Endothelial cell of umbilical vein (primary cell): ENCODE results near the gene IRF2.

ENCODE experiments used
- EZH2 ChIP-seq: IDR thresholded peaks from 2 replicates; pipeline ENCODE4 v1.6.1; 2012; ENCODE audit warnings: borderline replicate concordance, low read depth, mild to moderate bottlenecking, moderate library complexity, low read length, inconsistent platforms; ENCODE audit not compliant: severe bottlenecking
- FOS ChIP-seq: IDR thresholded peaks from 2 replicates; pipeline ENCODE4 v1.6.1; 2011; ENCODE audit warnings: mild to moderate bottlenecking, low read length, moderate library complexity, borderline replicate concordance; ENCODE audit not compliant: insufficient read depth
- MYC ChIP-seq: IDR thresholded peaks from one replicate; pipeline ENCODE4 v1.6.1; 2011; ENCODE audit warnings: mild to moderate bottlenecking, low read depth, low read length
- POLR2A ChIP-seq: IDR thresholded peaks from 2 replicates; pipeline ENCODE4 v1.6.1; 2012; ENCODE audit warnings: low read depth, mild to moderate bottlenecking, control low read depth, low read length
- POLR2AphosphoS5 ChIP-seq: IDR thresholded peaks from 2 replicates; pipeline ENCODE4 v1.6.1; 2012; ENCODE audit warnings: low read depth, mild to moderate bottlenecking, control low read depth, low read length, moderate library complexity; ENCODE audit not compliant: insufficient read depth
- TF ChIP-seq, protein P1 (sequence below), 2 donors: IDR thresholded peaks; 1 replicate in 1 of 2; 2 replicates in 1 of 2; pipeline ENCODE4 v1.5.1; 2011; ENCODE audit warnings: low read length in 2 of 2, mild to moderate bottlenecking in 2 of 2, moderate library complexity in 2 of 2, control low read depth in 1 of 2, inconsistent platforms in 1 of 2, low read depth in 1 of 2; ENCODE audit not compliant: insufficient read depth in 1 of 2; ENCODE audit errors: extremely low read depth in 1 of 2
- TF ChIP-seq, protein P2 (sequence below): IDR thresholded peaks from 2 replicates; pipeline ENCODE4 v1.6.1; 2011; ENCODE audit not compliant: insufficient read depth, insufficient read length

DNA sequence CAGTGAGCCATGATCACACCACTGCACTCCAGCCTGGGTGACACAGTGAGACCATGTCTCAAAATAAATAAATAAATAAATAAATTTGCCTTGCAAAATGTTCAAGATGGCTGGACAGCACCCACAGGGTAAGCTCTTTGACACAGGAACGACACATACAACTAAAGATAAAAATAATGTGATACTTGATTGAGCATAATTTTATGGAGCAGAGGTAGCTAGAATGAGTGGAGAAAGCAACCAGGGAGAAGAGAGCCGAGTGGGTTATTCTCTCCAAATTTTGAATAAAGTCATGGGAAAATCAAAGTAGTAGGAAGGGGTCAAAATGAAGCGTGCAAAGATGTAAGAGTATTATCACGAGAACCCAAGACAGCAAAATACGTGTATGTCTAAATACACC is 121.5 kb downstream of the IRF2 start:
- TF ChIP-seq, protein P1, sequence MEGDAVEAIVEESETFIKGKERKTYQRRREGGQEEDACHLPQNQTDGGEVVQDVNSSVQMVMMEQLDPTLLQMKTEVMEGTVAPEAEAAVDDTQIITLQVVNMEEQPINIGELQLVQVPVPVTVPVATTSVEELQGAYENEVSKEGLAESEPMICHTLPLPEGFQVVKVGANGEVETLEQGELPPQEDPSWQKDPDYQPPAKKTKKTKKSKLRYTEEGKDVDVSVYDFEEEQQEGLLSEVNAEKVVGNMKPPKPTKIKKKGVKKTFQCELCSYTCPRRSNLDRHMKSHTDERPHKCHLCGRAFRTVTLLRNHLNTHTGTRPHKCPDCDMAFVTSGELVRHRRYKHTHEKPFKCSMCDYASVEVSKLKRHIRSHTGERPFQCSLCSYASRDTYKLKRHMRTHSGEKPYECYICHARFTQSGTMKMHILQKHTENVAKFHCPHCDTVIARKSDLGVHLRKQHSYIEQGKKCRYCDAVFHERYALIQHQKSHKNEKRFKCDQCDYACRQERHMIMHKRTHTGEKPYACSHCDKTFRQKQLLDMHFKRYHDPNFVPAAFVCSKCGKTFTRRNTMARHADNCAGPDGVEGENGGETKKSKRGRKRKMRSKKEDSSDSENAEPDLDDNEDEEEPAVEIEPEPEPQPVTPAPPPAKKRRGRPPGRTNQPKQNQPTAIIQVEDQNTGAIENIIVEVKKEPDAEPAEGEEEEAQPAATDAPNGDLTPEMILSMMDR (IDR thresholded peaks at IDR 0.05; ENCODE audit: extremely low read depth in 1 of 2, insufficient read depth in 1 of 2, low read depth in 1 of 2, low read length in 2 of 2) = no peak
- TF ChIP-seq, protein P2, sequence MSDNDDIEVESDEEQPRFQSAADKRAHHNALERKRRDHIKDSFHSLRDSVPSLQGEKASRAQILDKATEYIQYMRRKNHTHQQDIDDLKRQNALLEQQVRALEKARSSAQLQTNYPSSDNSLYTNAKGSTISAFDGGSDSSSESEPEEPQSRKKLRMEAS = no peak
- TF ChIP-seq POLR2AphosphoS5 = no peak
- TF ChIP-seq POLR2A = no peak
- no peak for TF ChIP-seq EZH2
- TF ChIP-seq FOS = no peak
- TF ChIP-seq MYC = no peak
